SH-SY5Y (cell line): ENCODE data around the gene CUL1.

Experiments
- GATA2 ChIP-seq: IDR thresholded peaks from 2 replicates; pipeline ENCODE4 v1.6.1; 2011; ENCODE audit warnings: mild to moderate bottlenecking, low read depth, low read length
- GATA3 ChIP-seq: IDR thresholded peaks from 2 replicates; pipeline ENCODE4 v1.6.1; 2011; ENCODE audit warnings: low read depth, mild to moderate bottlenecking, low read length, moderate library complexity

GRCh38 chr7:148790131-148790726 lies 91.5 kb downstream of the CUL1 start:
- no peak for TF ChIP-seq GATA3
- no peak for TF ChIP-seq GATA2
